Adrenal gland (tissue), 12 donors: Measurements from ENCODE around the gene SLC25A44. TPM values are rescaled to one million over a fixed set of nuclear protein-coding genes. Genes with fewer than 3 reads are reported as not detected.
"Not testable (repeated sequence)": the region's sequence is repeated elsewhere in the genome, so short reads cannot be mapped to it uniquely, and the experiment has no call there.

ENCODE experiments used
- DNase-seq, 7 donors: peaks; one replicate each; pipeline ENCODE4 v3.0.0-alpha.2; 2019 to 2020
- H3K27ac ChIP-seq, 5 donors: fragments of 200-600 bp; sonication (generic) in 4 of 5; 1 replicate in 3 of 5; 2 replicates in 2 of 5; pipeline versions ENCODE4 v1.5.1 to v1.8.0; 2016 to 2020; ENCODE audit warnings: mild to moderate bottlenecking in 1 of 5
- H3K27me3 ChIP-seq: fragments of 200-600 bp; 2 replicates; pipeline ENCODE4 v1.8.0; 2021
- H3K36me3 ChIP-seq, 2 donors: fragments of 200-600 bp; replicated peaks in 1 of 2; 1 replicate in 1 of 2; 2 replicates in 1 of 2; pipeline versions ENCODE4 v1.5.1 to v1.8.0; 2018 to 2022
- H3K4me1 ChIP-seq, 2 donors: fragments of 200-600 bp; replicated peaks in 1 of 2; 1 replicate in 1 of 2; 2 replicates in 1 of 2; pipeline versions ENCODE4 v1.5.1 to v1.8.0; 2018 to 2021
- H3K4me3 ChIP-seq, 4 donors: fragments of 200-600 bp; sonication (generic) in 3 of 4; one replicate each; pipeline ENCODE4 v1.5.1; 2016 to 2018
- H3K9me3 ChIP-seq, 3 donors: fragments of 200-600 bp; sonication (generic) in 1 of 3; replicated peaks in 1 of 3; 1 replicate in 2 of 3; 2 replicates in 1 of 3; pipeline versions ENCODE4 v1.5.1 to v1.8.0; 2016 to 2021
- CTCF ChIP-seq, 6 experiments: fragments of 450-650 bp in 4 of 6; fragments of 200-600 bp in 2 of 6; sonication (generic) in 1 of 6; IDR thresholded peaks; 1 replicate in 5 of 6; 2 replicates in 1 of 6; pipeline versions ENCODE4 v1.5.1 to v1.8.0; 2016 to 2021; ENCODE audit warnings: antibody characterized with exemption in 6 of 6, mild to moderate bottlenecking in 2 of 6, moderate library complexity in 1 of 6
- POLR2A ChIP-seq, 2 donors: fragments of 450-650 bp; IDR thresholded peaks; one replicate each; pipeline ENCODE4 v1.6.1; 2017; ENCODE audit warnings: antibody characterized with exemption in 2 of 2, mild to moderate bottlenecking in 2 of 2, moderate library complexity in 1 of 2
- WGBS, 4 donors: extraction: QIAGEN DNeasy Blood & Tissue Kit in 2 of 4; methylation state at CpG; one replicate each; pipeline versions ENCODE4 v1.1.5 to v1.1.7; 2013 to 2017; 5-methylcytosine and 5-hydroxymethylcytosine counted together
- intact Hi-C, 2 donors: fragments of 100-400 bp; cut with DNase I; formaldehyde crosslinking; loops; one replicate each; pipeline versions ENCODE4 v1.14.1 to v1.15.0; 2022 to 2023
- polyA plus RNA-seq, 3 donors: library from polyadenylated mRNA; stranded (reverse); fragments of 200-250 nt in 2 of 3; fragments of 350-450 nt in 1 of 3; fragmentation: Illumina TruSeq in 1 of 3; extraction: RNeasy Lipid Tissue Mini Kit (QIAGEN cat#74804) in 1 of 3; gene quantifications; one replicate each; pipeline ENCODE4 v1.2.3, GENCODE V29; 2013 to 2014
- total RNA-seq, 9 donors: library from RNA; depleted of rRNA in 4 of 9; stranded (reverse); fragments of >200 nt in 4 of 9; fragments of 120-200 nt in 1 of 9; fragmentation: NEBNext Ultra II Directional in 1 of 9; extraction: Animal tissue kit (Norgen Biotek cat#: 25700) in 1 of 9; gene quantifications; one replicate each; pipeline versions ENCODE4 v1.1.0 to v1.2.4, GENCODE V29; 2013 to 2023
- donor health status: healthy with polysubstance abuse.
- donor health status: Bipolar disorder and iron deficiency.
- donor health status: DM: yes; HTN: yes; CAD: no.
- donor health status: DM: no; HTN: no; CAD: no.
- donor health status: DM: no; HTN: no; CAD: no.
- donor health status: DM: yes; HTN: yes; CAD: no.

SLC25A44 gene
- total and polyA plus RNA-seq, 12 donors, result 7.0 to 33.7 (median 16.2) TPM

DNA sequence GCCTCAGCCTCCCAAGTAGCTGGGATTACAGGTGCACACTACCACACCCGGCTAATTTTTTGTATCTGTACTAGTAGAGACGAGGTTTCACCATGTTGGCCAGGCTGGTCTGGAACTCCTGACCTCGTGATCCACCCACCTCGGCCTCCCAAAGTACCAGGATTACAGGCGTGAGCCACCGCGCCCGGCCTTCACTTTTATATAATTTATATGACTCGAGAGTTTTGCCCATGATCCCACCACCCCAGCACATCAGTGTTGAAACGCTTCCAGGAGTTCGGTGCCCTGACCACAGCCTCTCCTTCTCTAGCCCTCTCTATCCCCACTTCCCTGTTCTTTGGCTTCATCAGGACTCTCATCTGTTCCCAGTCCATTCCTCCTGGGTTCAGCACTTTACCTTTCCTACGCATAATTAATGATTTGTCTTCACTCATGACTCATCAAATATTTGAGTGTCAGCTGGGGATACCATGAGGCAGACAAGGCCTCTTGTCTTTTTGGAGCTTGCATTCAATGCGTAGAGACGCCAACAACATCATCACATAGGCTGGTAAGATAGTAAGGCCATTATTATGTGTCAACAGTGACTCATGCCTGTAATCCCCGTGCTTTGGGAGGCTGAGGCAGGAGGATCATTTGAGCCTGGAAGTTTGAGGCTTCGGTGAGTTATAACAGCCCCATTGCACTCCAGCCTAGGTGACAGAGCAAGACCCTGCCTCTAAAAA lies 20.3 kb downstream of the SLC25A44 start:
- TF ChIP-seq CTCF (IDR thresholded peaks at IDR 0.05) (no peak), POLR2A (IDR thresholded peaks at IDR 0.05) (no peak)
- H3K9me3 ChIP-seq, result no peaks in the 10 kb centered on the region
- WGBS, 4 donors, result 75 to 82% (median 77%) methylated on average over 16 of the region's 16 CpGs
- H3K4me1 ChIP-seq, result peaks cover 28 to 31% of the 10 kb centered on the region in 2 donors
- H3K4me3 ChIP-seq, result peak overlapping the region in 1 of 4 donors; percentile 67
- intact Hi-C loops, result no loop called here
- peak overlapping the region in 2 of 5 donors; percentile 5 to 97 for H3K27ac ChIP-seq
- H3K36me3 ChIP-seq, result peaks cover 0 to 17% of the 10 kb centered on the region in 2 donors
- peak in 1 of 7 donors; percentile 62 for DNase-seq
- H3K27me3 ChIP-seq, result no peaks in the 10 kb centered on the region

GRCh38 chr1:156216361-156217086 lies 22.6 kb downstream of the SLC25A44 start:
- H3K9me3 ChIP-seq, H3K27ac ChIP-seq, intact Hi-C loops, DNase-seq, H3K4me3 ChIP-seq, H3K27me3 ChIP-seq: not testable (repeated sequence)
- 90 to 98% (median 94%) methylated on average over 27 to 55 of the region's 55 CpGs for WGBS, 4 donors
- Histone ChIP-seq H3K4me1 (peaks cover 28 to 31% of the 10 kb centered on the region in 2 donors), H3K36me3 (peaks cover 0 to 14% of the 10 kb centered on the region in 2 donors)

DNA sequence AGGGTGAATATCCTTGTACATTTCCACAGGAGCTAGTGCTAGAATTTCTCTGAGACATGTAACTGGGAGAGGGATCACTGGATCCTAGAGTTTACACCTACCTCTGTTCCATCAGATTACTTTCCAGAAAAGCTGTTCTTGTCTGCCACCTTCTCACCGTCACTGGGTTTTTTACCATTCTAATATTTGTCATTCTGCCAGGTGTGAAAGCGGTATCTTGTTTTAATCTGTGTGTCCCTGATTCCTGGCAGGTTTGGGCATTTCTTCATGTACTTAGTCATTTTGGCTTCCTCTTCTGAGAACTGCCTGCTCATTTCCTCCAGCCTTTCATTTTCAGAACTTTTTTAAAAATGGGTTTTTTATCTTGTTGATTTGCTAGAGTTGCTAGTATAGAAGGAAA lies 24.0 kb downstream of the SLC25A44 start:
- Histone ChIP-seq H3K9me3 (no peaks in the 10 kb centered on the region), H3K4me3 (no peak overlapping the region), H3K4me1 (peaks cover 28 to 31% of the 10 kb centered on the region in 2 donors), H3K27ac (peak overlapping the region; percentile 50 to 77 (median 65)), H3K36me3 (peaks cover 0 to 27% of the 10 kb centered on the region in 2 donors), H3K27me3 (no peaks in the 10 kb centered on the region)
- DNase-seq, result peak in 4 of 7 donors; percentile 56 to 77 (median 70)
- intact Hi-C loops, result no loop called here
- TF ChIP-seq POLR2A (IDR thresholded peaks at IDR 0.05) (no peak), CTCF (IDR thresholded peaks at IDR 0.05) (no peak)
- WGBS, 4 donors, result 14 to 19% (median 17%) methylated on average over 2 of the region's 2 CpGs

- WGBS, 4 donors, result 97 to 98% (median 98%) methylated on average over 9 of the region's 9 CpGs
- no peak for TF ChIP-seq POLR2A (IDR thresholded peaks at IDR 0.05)
- TF ChIP-seq CTCF (IDR thresholded peaks at IDR 0.05), result no peak
- intact Hi-C loops, result loop anchor here (5.0 kb wide), 2 partner anchors 73 to 123 kb away; no protein-coding TSS in a partner anchor
- H3K27me3 ChIP-seq, result no peaks in the 10 kb centered on the region
- H3K9me3 ChIP-seq, result no peaks in the 10 kb centered on the region
- H3K27ac ChIP-seq, result no peak overlapping the region
- peaks cover 15 to 20% of the 10 kb centered on the region in 2 donors for H3K4me1 ChIP-seq
- peaks cover 0 to 40% of the 10 kb centered on the region in 2 donors for H3K36me3 ChIP-seq
- H3K4me3 ChIP-seq, result no peak overlapping the region
- no peak for DNase-seq
Measured at GRCh38 chr1:156220226-156220625, 26.3 kb downstream of the SLC25A44 start.
